ENCODE measurements around the gene GRM7.

- TF ChIP-seq CTCF (IDR thresholded peaks at IDR 0.05; ENCODE audit: insufficient read depth, low read length) (no peak), POLR2AphosphoS5 (IDR thresholded peaks at IDR 0.05; ENCODE audit: low read depth) (no peak)
These were observed 823.3 kb downstream of the GRM7 start for GRCh38 chr3:7684182-7684715.

Measured in HL-60 (cell line).